GM03348 (cell line): ENCODE data around the gene ADAMTS17.

Experiments used
- DNase-seq: peaks from one replicate; pipeline ENCODE4 v3.0.0; 2012; ENCODE audit warnings: low spot score

Gene ADAMTS17

GRCh38 chr15:100310513-100311153 is 31.1 kb downstream of the ADAMTS17 start:
- no peak for DNase-seq

- DNase-seq = no peak
Observed at GRCh38 chr15:100310041-100310405, 31.8 kb downstream of the ADAMTS17 start.

GRCh38 chr15:100309109-100310040 is 32.4 kb downstream of the ADAMTS17 start:
- no peak for DNase-seq

GRCh38 chr15:100308608-100309007 is 33.2 kb downstream of the ADAMTS17 start:
- no peak for DNase-seq

GRCh38 chr15:100308213-100308600 is 33.6 kb downstream of the ADAMTS17 start:
- no peak for DNase-seq

GRCh38 chr15:100307241-100308212 is 34.2 kb downstream of the ADAMTS17 start:
- DNase-seq = no peak

GRCh38 chr15:100306098-100306497 is 35.7 kb downstream of the ADAMTS17 start:
- no peak for DNase-seq

GRCh38 chr15:100301910-100302431 is 39.8 kb downstream of the ADAMTS17 start:
- DNase-seq = no peak

GRCh38 chr15:100298257-100298656 is 43.5 kb downstream of the ADAMTS17 start:
- DNase-seq = no peak

- no peak for DNase-seq
Observed at GRCh38 chr15:100297812-100298211, 44.0 kb downstream of the ADAMTS17 start.

- DNase-seq = no peak
Observed at GRCh38 chr15:100295939-100296565, 45.7 kb downstream of the ADAMTS17 start.

GRCh38 chr15:100292010-100292409 is 49.8 kb downstream of the ADAMTS17 start:
- no peak for DNase-seq

- no peak for DNase-seq
Observed at GRCh38 chr15:100291106-100291505, 50.7 kb downstream of the ADAMTS17 start.

GRCh38 chr15:100285641-100286295 is 56.0 kb downstream of the ADAMTS17 start:
- DNase-seq = no peak

- no peak for DNase-seq
Observed at GRCh38 chr15:100284701-100285100, 57.1 kb downstream of the ADAMTS17 start.

- no peak for DNase-seq
Observed at GRCh38 chr15:100284191-100284590, 57.6 kb downstream of the ADAMTS17 start.

GRCh38 chr15:100281096-100281917 is 60.5 kb downstream of the ADAMTS17 start:
- no peak for DNase-seq

- DNase-seq = no peak
Observed at GRCh38 chr15:100279849-100280248, 61.9 kb downstream of the ADAMTS17 start.

- no peak for DNase-seq
Observed at GRCh38 chr15:100279446-100279845, 62.3 kb downstream of the ADAMTS17 start.
